Endothelial cell (in vitro differentiated cells): ENCODE data around the gene SYT4. TPM values are rescaled to one million over a fixed set of nuclear protein-coding genes. Genes with fewer than 3 reads are reported as not detected.

Experiments
- DNase-seq: peaks from one replicate; pipeline ENCODE4 v3.0.0; 2021; ENCODE audit warnings: low spot score
- H3K27ac Mint-ChIP-seq: one replicate; pipeline ENCODE4 v1.8.0; 2021; ENCODE audit warnings: mixed read lengths, inconsistent platforms; ENCODE audit not compliant: unreplicated experiment
- H3K27me3 Mint-ChIP-seq: one replicate; pipeline ENCODE4 v1.8.0; 2021; ENCODE audit warnings: mild to moderate bottlenecking, moderate library complexity, mixed read lengths, inconsistent platforms; ENCODE audit not compliant: unreplicated experiment
- H3K36me3 Mint-ChIP-seq: one replicate; pipeline ENCODE4 v1.8.0; 2021; ENCODE audit warnings: mild to moderate bottlenecking, low read depth, mixed read lengths, inconsistent platforms; ENCODE audit not compliant: unreplicated experiment
- H3K4me1 Mint-ChIP-seq: one replicate; pipeline ENCODE4 v1.8.0; 2021; ENCODE audit warnings: mild to moderate bottlenecking, mixed read lengths, inconsistent platforms; ENCODE audit not compliant: unreplicated experiment
- H3K4me3 Mint-ChIP-seq: one replicate; pipeline ENCODE4 v1.8.0; 2021; ENCODE audit warnings: mild to moderate bottlenecking, mixed read lengths, inconsistent platforms; ENCODE audit not compliant: unreplicated experiment
- H3K9me3 Mint-ChIP-seq: one replicate; pipeline ENCODE4 v1.8.0; 2021; ENCODE audit warnings: mixed read lengths, inconsistent platforms; ENCODE audit not compliant: unreplicated experiment
- CTCF ChIP-seq: fragments of 200-600 bp; sonication (generic); IDR thresholded peaks from one replicate; pipeline ENCODE4 v1.5.0; 2021; ENCODE audit warnings: antibody characterized with exemption; ENCODE audit not compliant: unreplicated experiment
- total RNA-seq: library from RNA; stranded (reverse); fragmentation: NEBNext Ultra II Directional; extraction: Animal tissue kit (Norgen Biotek cat#: 25700); gene quantifications from one replicate; pipeline ENCODE4 v1.2.1, GENCODE V29; 2021; ENCODE audit not compliant: unreplicated experiment

Gene SYT4
- total RNA-seq, 1 donor from 2014 or later, result 0.26 TPM

GRCh38 chr18:43276491-43276890 is 799 bp downstream of the SYT4 start:
- H3K9me3 Mint-ChIP-seq, result no peaks in the 10 kb centered on the region
- H3K4me3 Mint-ChIP-seq, result no peak overlapping the region
- H3K27me3 Mint-ChIP-seq, result no peaks in the 10 kb centered on the region
- TF ChIP-seq CTCF, result no peak
- H3K27ac Mint-ChIP-seq, result no peak overlapping the region
- peaks cover 2% of the 10 kb centered on the region for H3K4me1 Mint-ChIP-seq
- no peak for DNase-seq
- H3K36me3 Mint-ChIP-seq, result no peaks in the 10 kb centered on the region

GRCh38 chr18:43275546-43275945 is 1.7 kb downstream of the SYT4 start:
- no peaks in the 10 kb centered on the region for H3K9me3 Mint-ChIP-seq
- no peak overlapping the region for H3K27ac Mint-ChIP-seq
- no peaks in the 10 kb centered on the region for H3K36me3 Mint-ChIP-seq
- no peak overlapping the region for H3K4me3 Mint-ChIP-seq
- TF ChIP-seq CTCF, result no peak
- peaks cover 2% of the 10 kb centered on the region for H3K4me1 Mint-ChIP-seq
- DNase-seq, result no peak
- no peaks in the 10 kb centered on the region for H3K27me3 Mint-ChIP-seq

- H3K4me1 Mint-ChIP-seq, result peaks cover 2% of the 10 kb centered on the region
- H3K27ac Mint-ChIP-seq, result no peak overlapping the region
- no peak overlapping the region for H3K4me3 Mint-ChIP-seq
- TF ChIP-seq CTCF, result no peak
- H3K9me3 Mint-ChIP-seq, result no peaks in the 10 kb centered on the region
- H3K27me3 Mint-ChIP-seq, result no peaks in the 10 kb centered on the region
- no peak for DNase-seq
- no peaks in the 10 kb centered on the region for H3K36me3 Mint-ChIP-seq
Observed at GRCh38 chr18:43274526-43274925, 2.8 kb downstream of the SYT4 start.

GRCh38 chr18:43271593-43272432 is 5.5 kb downstream of the SYT4 start:
- Mint-ChIP-seq H3K27me3 (no peaks in the 10 kb centered on the region), H3K27ac (no peak overlapping the region), H3K36me3 (no peaks in the 10 kb centered on the region), H3K4me3 (no peak overlapping the region), H3K4me1 (peaks cover 2% of the 10 kb centered on the region), H3K9me3 (no peaks in the 10 kb centered on the region)
- DNase-seq, result peak; percentile 58
- peak; percentile 97 for TF ChIP-seq CTCF

- Mint-ChIP-seq H3K4me1 (no peaks in the 10 kb centered on the region), H3K4me3 (no peak overlapping the region), H3K9me3 (no peaks in the 10 kb centered on the region), H3K27ac (no peak overlapping the region), H3K27me3 (no peaks in the 10 kb centered on the region), H3K36me3 (no peaks in the 10 kb centered on the region)
- TF ChIP-seq CTCF, result no peak
- no peak for DNase-seq
Observed at GRCh38 chr18:43267818-43268217, 9.5 kb downstream of the SYT4 start.
